DND-41 (cell line): Measurements from ENCODE around the gene APOD.

Source experiments
- ATAC-seq: fragments of 200-7000 bp; cut with Tn5 transposase; 3 replicates; pipeline ENCODE4 v1.9.1; 2021; ENCODE audit warnings: low read depth; ENCODE audit not compliant: insufficient read depth
- DNase-seq: peaks from one replicate; pipeline ENCODE4 v3.0.0-alpha.2; 2020
- H2AFZ ChIP-seq: 2 replicates; pipeline ENCODE4 v1.6.0; 2012; ENCODE audit warnings: low read depth, low read length
- H3K27ac ChIP-seq: 2 replicates; pipeline ENCODE4 v1.5.1; 2012; ENCODE audit warnings: low read length, inconsistent platforms
- H3K27me3 ChIP-seq: fragments of 200-600 bp; sonication (generic); 2 replicates; pipeline ENCODE4 v1.6.0; 2012; ENCODE audit warnings: low read length, mild to moderate bottlenecking, inconsistent platforms; ENCODE audit not compliant: insufficient read depth, poor library complexity
- H3K36me3 ChIP-seq: 2 replicates; pipeline ENCODE4 v1.5.1; 2012; ENCODE audit warnings: low read length, inconsistent platforms; ENCODE audit not compliant: insufficient read depth
- H3K4me1 ChIP-seq: 2 replicates; pipeline ENCODE4 v1.5.1; 2012; ENCODE audit warnings: mild to moderate bottlenecking, low read length; ENCODE audit not compliant: insufficient read depth
- H3K4me2 ChIP-seq: 2 replicates; pipeline ENCODE4 v1.6.0; 2012; ENCODE audit warnings: mild to moderate bottlenecking, moderate library complexity, low read length, inconsistent platforms; ENCODE audit not compliant: insufficient read depth
- H3K4me3 ChIP-seq, 2 experiments: fragments of 200-600 bp in 1 of 2; shearing (Covaris generic) in 1 of 2; 2 replicates each; pipeline ENCODE4 v1.5.1; 2012 to 2016; ENCODE audit warnings: inconsistent platforms in 2 of 2, low read length in 2 of 2, mild to moderate bottlenecking in 2 of 2, low read depth in 1 of 2, moderate library complexity in 1 of 2
- H3K79me2 ChIP-seq: 2 replicates; pipeline ENCODE4 v1.6.0; 2012; ENCODE audit warnings: low read length, inconsistent platforms; ENCODE audit not compliant: insufficient read depth
- H3K9ac ChIP-seq: 2 replicates; pipeline ENCODE4 v1.6.0; 2012; ENCODE audit warnings: low read depth, mild to moderate bottlenecking, inconsistent platforms, low read length, moderate library complexity
- H3K9me3 ChIP-seq: 2 replicates; pipeline ENCODE4 v1.5.1; 2012; ENCODE audit warnings: low read length, moderate library complexity, mild to moderate bottlenecking, inconsistent platforms; ENCODE audit not compliant: insufficient read depth, severe bottlenecking
- H4K20me1 ChIP-seq: 2 replicates; pipeline ENCODE4 v1.6.0; 2012; ENCODE audit warnings: low read length; ENCODE audit not compliant: insufficient read depth
- EZH2 ChIP-seq: IDR thresholded peaks from 3 replicates; pipeline ENCODE4 v1.6.1; 2012; ENCODE audit warnings: borderline replicate concordance, low read depth, mild to moderate bottlenecking, moderate library complexity, low read length, inconsistent platforms; ENCODE audit not compliant: severe bottlenecking
- TF ChIP-seq, protein P1 (sequence below): IDR thresholded peaks from 2 replicates; pipeline ENCODE4 v1.5.1; 2012; ENCODE audit warnings: borderline replicate concordance, low read length, moderate library complexity, mild to moderate bottlenecking; ENCODE audit not compliant: poor library complexity, severe bottlenecking; ENCODE audit errors: extremely low read depth

The APOD gene

GRCh38 chr3:195558602-195559001, 25.1 kb downstream of the APOD start:
- TF ChIP-seq, protein P1, sequence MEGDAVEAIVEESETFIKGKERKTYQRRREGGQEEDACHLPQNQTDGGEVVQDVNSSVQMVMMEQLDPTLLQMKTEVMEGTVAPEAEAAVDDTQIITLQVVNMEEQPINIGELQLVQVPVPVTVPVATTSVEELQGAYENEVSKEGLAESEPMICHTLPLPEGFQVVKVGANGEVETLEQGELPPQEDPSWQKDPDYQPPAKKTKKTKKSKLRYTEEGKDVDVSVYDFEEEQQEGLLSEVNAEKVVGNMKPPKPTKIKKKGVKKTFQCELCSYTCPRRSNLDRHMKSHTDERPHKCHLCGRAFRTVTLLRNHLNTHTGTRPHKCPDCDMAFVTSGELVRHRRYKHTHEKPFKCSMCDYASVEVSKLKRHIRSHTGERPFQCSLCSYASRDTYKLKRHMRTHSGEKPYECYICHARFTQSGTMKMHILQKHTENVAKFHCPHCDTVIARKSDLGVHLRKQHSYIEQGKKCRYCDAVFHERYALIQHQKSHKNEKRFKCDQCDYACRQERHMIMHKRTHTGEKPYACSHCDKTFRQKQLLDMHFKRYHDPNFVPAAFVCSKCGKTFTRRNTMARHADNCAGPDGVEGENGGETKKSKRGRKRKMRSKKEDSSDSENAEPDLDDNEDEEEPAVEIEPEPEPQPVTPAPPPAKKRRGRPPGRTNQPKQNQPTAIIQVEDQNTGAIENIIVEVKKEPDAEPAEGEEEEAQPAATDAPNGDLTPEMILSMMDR, result peak; percentile 68
- TF ChIP-seq EZH2, result no peak
- Histone ChIP-seq H3K4me3 (no peak overlapping the region), H3K4me2 (no peak overlapping the region), H4K20me1 (no peaks in the 10 kb centered on the region), H3K27me3 (no peaks in the 10 kb centered on the region), H3K4me1 (no peaks in the 10 kb centered on the region), H3K9ac (no peak overlapping the region), H3K9me3 (no peaks in the 10 kb centered on the region), H3K27ac (no peak overlapping the region), H3K36me3 (no peaks in the 10 kb centered on the region), H3K79me2 (no peaks in the 10 kb centered on the region), H2AFZ (no peak overlapping the region)
- ATAC-seq (peak; percentile 58; the same call in 1 of the 3 replicates), DNase-seq (peak; percentile 28)

DNA sequence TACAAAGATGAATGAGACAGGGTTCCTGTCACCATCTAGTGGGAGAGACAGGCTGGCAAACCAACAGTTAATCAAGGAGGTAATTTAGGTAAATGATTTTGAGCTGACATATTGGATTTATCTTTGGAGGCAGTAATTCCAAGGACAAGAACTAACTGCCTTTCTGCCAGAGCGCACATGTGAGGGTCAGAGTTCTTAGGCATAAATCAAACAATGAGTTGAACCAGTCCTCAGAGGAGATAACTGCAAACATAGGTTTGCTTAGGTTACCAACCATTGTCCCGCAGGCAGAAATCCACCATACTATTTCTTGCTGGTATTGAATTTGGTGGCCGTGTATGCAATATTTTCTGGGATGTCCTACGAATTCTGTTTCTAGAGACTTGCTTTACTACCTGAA, 26.4 kb downstream of the APOD start:
- Histone ChIP-seq H3K79me2 (no peaks in the 10 kb centered on the region), H3K9ac (no peak overlapping the region), H3K4me1 (no peaks in the 10 kb centered on the region), H3K27me3 (no peaks in the 10 kb centered on the region), H4K20me1 (no peaks in the 10 kb centered on the region), H3K36me3 (no peaks in the 10 kb centered on the region), H3K4me2 (no peak overlapping the region), H2AFZ (no peak overlapping the region), H3K9me3 (no peaks in the 10 kb centered on the region), H3K27ac (no peak overlapping the region), H3K4me3 (no peak overlapping the region)
- TF ChIP-seq EZH2, result no peak
- TF ChIP-seq, protein P1, result no peak
- ATAC-seq (no peak), DNase-seq (no peak)

DNA sequence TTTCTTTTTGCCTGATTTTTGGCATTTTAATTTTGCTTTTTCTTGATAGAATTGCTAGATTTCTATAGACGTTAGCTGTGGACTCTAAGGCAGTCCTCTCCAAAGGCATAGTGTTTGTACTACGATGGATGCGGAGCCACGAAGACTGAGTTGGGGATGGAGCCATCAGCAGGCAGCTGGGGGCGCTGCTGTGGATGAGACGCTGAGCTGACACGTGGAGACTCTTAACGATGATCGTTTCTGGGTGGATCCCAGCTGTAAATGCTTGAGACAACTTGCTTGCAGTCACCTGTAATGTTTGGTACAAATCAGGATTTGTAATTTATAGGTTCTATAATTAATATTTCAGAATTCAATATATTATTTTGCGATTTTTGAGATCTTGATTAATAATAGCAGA, 27.4 kb downstream of the APOD start:
- Histone ChIP-seq H3K4me3 (no peak overlapping the region), H3K79me2 (no peaks in the 10 kb centered on the region), H2AFZ (no peak overlapping the region), H4K20me1 (no peaks in the 10 kb centered on the region), H3K4me2 (no peak overlapping the region), H3K27me3 (no peaks in the 10 kb centered on the region), H3K9me3 (no peaks in the 10 kb centered on the region), H3K4me1 (peaks cover 4% of the 10 kb centered on the region), H3K27ac (no peak overlapping the region), H3K36me3 (no peaks in the 10 kb centered on the region), H3K9ac (no peak overlapping the region)
- DNase-seq (no peak), ATAC-seq (no peak)
- no peak for TF ChIP-seq EZH2
- TF ChIP-seq, protein P1, result peak; percentile 45

DNA sequence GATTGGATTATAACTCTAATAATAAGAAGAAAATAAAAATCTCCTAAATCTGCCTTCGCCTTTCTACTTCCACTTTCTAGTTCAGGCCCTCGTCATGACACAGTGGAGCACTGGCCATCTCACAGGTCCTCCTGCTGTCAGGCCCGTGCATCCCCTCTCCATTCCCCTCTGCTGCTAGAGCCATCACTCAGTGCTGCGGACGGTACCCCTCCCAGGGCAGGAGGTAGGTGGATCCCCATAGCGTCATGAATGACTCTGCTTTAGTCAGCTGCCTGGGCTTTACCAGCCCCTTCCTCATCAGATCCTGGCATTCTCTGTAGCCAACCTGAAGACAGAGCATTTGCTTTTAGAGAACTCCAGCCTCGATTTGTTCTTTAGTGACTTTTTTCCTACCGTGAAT, 28.6 kb downstream of the APOD start:
- Histone ChIP-seq H3K9ac (no peak overlapping the region), H3K4me2 (no peak overlapping the region), H3K27ac (no peak overlapping the region), H3K27me3 (no peaks in the 10 kb centered on the region), H3K36me3 (no peaks in the 10 kb centered on the region), H2AFZ (no peak overlapping the region), H3K4me1 (peaks cover 17% of the 10 kb centered on the region), H4K20me1 (no peaks in the 10 kb centered on the region), H3K4me3 (no peak overlapping the region), H3K9me3 (no peaks in the 10 kb centered on the region), H3K79me2 (no peaks in the 10 kb centered on the region)
- TF ChIP-seq EZH2, result no peak
- TF ChIP-seq, protein P1, result no peak
- DNase-seq, result no peak
- ATAC-seq, result no peak
